ENCODE results near the gene CLDN15.
"Not testable (repeated sequence)": the region's sequence is repeated elsewhere in the genome, so short reads cannot be mapped to it uniquely, and the experiment has no call there.

The CLDN15 gene

DNA sequence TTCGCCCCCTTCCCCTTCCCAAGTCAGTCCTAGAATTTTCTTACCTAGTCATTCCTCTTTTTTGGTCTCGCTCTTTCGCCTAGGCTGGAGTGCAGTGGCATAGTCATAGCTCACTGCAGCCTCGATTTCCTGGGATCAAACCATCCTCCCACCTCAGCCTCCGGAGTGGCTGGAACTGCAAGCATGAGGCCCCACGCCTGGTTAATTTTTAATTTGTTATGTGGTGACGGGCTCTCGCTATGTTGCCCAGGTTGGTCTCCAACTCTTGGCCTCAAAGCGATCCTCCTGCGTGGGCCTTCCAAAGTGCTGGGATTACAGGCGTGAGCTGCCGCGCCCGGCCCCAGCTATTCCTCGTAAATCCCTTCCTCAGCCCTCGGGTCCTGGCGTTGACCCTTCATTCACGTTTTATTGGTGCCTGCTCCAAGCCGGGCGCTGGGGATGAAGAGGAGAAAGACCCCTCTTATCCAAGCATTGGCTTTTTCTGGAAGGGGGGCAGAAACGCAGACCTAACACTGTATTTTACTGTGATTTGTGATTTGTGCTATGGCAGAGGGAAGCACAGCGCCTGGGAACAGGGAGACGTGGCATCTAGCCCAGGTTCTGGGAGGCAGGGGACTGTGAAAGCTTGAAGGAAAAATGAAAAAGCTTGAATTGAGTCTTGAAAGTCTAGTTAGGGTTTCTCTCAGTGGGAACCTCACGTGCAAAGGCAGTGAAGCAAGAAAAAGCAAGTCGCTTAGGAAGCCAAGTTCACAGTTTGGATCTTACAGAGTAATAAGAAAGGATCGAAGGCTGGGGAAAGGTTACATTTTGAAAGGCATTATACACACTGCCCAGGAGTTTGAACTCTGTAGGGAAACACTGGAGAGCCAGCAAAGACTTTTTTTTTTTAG, 19.1 kb downstream of the CLDN15 start:
- no peak for DNase-seq

DNA sequence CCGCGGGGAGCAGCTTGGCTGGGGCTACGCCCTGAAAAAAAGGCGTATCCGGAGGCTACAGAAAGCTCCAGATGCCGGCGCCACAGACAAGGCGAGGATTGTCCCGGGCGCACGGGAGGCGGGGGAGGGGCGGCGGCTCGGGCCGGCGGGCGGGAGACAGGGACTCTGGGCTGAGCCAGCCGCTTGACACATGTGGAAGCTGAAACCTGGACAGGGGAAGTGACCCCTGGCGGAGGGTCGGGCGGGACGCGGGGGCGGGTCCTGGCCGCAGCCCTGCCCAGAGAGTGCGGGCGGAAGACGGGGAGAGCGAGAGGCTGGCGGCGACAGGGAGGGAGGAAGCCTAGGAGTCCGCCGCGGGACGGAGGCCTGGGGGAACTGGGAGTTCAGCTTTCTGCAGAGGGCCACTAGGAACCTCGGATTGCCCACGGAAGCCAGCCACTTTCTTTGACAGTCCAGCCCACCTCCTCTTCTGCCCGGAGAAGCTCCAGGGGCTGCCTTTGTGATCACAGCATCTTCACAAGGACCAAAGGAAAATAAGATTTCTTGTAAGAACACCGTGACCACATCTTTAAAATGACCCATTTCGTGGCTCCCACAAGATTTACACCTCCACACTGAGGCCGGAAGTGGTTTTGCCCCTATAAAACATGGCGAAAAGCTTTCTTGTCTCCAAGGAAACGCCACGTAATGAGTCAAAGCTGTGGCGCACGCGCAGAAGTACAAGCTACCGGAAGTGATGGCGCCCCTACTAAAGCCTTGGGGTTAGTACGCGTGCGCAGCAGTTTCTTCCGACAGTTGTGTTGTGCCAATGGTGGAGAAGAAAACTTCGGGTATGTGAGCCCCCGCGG, 20.0 kb downstream of the CLDN15 start, which contains the start of the genes PLOD3 and ZNHIT1:
PLOD3 (minus strand) TSS at position 194 of the 848 bp plus-strand sequence. CDS start 307 bp downstream, outside the sequence.
ZNHIT1 (plus strand) TSS at position 778 of the 848 bp plus-strand sequence; CDS start at position 809, 31 bp downstream.
- peak; percentile 98 for DNase-seq

DNA sequence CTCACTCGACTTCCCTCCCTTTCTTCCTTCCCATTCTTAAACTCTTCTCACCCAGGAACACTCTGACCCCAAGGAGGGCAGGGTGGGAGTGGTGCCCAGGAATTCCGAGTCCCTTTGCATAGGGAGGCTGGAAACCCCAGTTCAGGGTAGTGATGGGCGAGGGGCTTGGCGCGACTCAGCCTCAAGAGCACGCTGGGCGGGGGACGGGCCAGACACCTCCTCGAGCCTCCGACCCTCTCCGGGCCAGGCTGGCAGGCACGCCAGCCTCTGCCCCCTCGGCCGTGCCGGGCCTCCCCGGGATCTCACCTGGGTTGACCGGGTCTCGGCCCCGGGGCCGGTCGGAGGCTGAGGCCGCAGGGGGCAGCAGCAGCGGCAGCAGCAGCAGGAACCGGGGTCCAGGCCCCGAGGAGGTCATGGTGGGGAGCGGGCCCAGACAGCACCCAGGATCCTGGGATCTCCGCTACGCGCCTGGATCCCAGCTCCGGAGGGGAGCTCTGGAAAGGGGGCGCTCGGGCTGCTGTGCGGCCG, 20.7 kb downstream of the CLDN15 start:
- no peak for DNase-seq

DNA sequence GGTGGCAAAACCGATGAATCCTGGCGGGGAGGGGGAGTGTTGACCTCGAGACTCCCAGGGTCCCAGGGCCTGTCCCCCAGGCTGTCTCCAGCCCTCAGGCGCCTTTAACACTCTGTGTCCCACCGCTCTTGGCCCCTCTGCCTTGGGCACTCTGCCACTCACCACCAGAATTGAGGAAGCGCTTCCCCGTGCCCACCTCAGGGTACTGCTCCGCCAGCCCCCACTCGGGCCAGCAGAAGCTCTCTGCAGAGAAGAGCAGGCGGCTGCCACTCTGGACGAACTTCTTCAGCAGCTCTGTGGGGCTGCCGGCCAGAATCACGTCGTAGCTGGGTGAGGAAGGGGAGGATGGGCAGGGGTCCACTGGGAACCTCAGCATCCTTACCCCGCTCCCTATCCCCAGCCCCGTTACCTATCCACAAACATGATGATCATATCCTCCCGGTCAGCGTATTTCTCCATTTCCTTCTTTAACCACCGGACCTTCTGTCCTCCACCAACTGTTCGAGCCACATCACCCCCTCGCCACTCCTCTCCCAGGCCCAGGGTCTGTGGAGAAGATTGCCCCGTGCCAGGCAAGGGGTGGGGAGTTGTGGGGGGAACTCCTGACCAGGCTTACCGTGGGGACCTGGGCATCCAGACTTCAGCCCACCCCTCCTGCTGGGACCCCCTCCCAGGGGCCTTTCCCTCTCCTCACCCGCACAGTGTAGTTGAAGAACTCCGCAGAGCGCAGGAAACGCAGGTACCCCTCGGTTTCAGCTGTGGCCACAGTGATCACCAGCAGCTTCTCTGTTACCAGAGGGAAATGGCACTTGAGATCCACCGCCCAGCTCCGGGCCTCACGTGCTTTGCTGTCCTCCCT, 21.4 kb downstream of the CLDN15 start:
- DNase-seq, result no peak

DNA sequence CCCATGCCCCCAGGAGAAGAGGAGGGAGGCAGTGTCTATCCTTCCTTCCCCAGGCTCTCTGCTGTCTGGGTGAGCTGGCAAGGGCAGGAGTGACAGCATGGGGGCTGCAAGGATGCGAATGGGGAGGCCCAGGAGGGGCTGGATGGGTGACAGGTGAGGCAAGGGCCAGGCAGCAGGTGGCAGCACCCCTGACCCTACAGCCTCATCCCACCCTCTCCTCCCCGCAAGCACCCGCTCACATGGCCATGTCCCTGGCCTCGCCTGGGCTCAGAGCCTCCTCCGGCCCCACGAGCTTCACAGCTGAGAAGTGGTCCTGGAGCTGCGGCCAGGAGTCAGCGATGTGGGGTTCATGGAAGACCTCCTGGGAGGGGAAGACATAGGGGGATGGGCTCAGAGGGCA, 25.6 kb downstream of the CLDN15 start:
- DNase-seq, result peak; percentile 41

DNA sequence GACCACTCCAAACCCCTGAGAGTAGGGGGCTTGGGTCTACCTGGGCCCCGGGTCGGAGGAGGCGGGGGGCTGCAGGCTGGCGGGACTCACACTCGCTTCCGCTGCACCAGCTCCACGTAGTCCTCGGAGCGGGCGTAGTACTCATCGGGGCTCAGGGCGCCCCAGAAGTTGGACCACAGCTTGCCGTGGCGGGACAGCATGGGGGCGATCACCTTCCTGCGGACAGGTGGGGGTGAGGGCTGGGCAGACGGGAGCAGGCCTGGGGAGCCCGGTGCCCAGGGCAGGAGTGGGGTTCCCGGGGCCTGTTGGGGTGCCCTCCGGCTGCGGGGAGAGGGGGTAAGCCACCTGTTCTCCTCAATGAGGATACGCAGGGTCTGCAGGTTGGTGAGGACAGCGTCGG, 26.1 kb downstream of the CLDN15 start:
- DNase-seq, result no peak

DNA sequence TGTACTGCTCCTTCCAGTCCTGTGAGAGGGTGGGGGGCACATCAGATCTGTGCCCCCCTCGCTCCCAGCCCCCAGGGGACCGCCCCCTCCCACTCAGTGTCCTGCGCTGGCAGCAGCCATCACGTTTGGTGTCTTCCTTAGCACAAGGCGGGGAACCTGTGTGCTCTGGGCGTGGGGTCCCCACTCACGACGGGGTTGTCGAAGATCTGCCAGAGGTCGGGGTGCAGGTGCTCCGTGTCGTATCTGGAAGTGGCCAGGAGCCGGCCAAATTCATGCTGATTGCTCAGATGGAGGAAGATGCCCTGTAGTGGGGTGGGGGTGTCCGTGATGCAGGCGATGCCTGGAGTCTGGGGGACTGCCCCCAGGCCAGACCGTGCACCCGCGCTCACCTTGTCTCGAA, 27.5 kb downstream of the CLDN15 start:
- DNase-seq, result no peak

DNA sequence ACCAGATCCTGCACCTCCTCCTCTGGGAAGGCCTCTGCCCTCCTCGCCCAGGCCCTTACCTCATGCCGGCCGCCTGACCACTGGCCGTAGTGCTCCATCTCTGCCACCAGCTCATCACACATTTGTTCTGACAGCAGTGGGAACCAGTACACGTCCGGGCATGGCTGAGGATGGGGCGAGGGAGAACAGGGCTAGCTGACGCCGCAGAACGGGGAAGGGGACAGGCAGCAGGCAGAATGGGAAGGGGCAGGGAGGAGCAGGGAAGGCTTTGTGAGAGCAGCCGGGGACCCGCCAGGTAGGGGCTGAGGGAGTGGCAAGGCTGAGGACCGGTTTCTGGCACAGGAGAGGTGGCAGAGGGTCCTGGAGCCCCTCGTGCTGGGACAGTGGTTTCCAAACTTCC, 28.8 kb downstream of the CLDN15 start:
- DNase-seq, result no peak

DNA sequence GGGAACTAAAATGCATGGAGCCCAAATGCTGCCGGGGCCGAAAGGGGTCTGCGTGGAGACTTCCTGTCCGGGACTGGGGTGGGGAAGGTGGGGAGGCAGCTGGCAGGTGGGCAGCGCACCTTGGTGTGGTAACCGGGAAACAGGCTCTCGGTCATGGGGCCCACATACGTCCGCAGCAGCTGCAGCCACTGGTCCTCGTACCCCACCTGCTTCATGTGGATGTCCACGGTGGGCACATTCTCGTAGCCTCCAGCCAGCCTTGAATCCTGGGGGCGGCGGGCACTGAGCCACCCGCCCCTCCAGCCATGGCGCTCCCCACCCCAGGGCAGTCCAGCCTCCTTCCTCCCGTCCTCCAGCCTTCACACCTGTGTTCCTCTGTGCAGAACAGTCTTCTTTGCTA, 30.1 kb downstream of the CLDN15 start:
- DNase-seq, result no peak

DNA sequence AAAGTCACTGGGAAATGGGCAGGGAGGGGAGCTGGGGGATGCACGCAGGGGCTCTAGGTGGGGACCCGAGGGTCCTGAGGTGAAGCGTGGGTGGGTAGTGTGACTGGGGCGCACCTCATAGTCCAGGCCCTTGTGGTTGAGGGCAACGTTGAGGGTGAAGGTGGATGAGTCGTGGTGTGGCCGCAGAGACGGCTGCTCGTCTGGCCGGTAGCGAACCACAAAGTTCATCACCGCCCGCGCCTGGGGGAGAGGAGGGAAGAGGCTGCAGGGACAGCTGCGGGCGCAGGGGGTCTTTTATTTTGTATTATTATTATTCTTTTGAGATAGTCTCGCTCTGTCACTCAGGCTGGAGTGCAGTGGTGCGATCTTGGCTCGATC, 30.9 kb downstream of the CLDN15 start:
- DNase-seq, result no peak

DNA sequence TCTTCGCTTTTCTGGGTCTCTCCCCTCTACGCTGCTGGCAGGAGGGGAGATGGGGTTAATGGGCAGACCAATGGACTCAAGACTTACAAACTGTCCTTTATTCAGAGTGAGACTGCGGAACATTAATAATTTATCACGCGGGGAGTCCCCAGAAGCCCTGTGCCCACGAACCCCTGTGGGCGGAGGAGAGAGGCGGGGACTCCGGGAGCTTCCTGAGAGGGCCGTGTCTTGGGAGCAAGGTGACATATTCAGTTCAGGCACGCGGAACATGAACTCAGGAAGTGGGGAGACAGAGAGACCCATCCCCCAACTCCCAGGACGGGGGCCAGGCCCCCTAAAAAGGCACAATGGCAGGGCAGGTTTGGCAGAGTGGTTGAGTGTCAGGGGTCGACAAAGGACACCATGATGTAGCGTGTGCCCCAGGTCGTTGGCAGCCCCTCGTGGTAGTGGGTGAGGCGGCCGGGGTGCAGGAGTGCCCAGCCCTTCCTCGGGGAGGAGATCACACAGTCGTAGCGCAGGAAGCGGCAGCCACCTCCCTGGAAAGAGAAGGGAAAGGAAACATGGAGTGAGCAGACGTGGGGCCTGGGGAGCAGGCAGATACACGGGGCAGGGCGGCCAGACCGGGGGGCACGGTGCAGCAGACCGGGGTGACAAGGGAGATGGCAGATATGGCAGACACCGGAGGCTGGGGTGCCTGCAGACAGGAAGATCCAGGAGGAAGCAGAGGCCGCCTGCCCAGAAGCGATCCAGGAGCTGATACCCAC, 31.5 kb downstream of the CLDN15 start:
- no peak for DNase-seq

DNA sequence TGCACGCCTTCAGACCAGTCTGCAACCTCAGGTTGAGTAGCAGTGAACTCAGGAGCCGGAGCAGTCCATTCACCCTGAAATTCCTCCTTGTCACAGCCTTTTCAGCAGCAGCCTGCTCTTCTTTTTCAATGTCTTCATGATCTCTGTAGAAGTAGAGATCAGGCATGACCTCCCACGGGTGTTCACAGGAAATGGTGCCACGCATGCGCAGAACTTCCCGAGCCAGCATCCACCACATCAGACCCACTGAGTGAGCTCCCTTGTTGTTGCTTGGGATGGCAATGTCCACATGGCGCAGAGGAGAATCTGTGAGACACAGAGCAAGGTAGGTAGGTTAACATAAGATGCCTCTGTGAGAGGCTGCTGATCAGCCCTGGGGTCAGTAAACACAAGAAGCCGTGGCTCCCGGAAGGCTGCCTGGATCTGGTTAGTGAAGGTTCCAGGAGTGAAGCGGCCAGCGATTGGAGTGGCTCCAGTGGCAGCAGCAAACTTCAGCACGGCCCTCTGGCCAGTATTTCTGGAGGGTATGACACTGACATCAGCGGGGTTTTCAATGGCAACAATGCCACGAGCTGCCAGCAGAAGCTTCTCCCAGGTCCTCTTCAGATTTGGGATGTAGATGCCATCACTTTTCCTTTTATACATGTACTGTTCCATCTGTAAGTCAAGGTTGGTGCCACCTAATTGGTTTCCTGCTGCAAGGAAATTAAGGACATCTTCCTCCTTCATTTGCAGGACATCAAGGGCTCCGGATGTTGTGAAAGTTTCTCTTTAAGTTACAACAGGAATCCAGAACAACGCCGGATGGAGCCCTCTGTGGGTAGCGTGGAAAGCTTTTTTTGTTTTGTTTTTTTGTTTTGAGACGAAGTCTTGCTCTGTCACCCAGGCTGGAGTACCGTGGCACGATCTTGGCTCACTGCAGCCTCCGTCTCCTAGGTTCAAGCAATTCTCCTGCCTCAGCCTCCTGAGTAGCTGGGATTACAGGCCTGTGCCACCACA, 33.6 kb downstream of the CLDN15 start:
- DNase-seq, result peak; percentile 58

DNA sequence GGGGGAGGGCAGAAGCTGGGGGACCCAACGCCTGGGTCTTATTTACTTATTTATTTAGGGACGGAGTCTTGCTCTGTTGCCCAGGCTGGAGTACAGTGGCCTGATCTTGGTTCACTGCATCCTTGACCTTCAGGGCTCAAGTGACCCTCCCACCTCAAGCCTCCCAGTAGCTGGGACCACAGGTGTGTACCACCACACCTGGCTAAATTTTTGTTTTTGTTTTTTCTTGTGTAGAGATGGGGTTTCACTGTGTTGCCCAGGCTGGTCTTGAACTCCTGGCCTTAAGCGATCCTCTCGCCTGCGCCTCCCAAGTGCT, 35.0 kb downstream of the CLDN15 start:
- DNase-seq, result no peak

DNA sequence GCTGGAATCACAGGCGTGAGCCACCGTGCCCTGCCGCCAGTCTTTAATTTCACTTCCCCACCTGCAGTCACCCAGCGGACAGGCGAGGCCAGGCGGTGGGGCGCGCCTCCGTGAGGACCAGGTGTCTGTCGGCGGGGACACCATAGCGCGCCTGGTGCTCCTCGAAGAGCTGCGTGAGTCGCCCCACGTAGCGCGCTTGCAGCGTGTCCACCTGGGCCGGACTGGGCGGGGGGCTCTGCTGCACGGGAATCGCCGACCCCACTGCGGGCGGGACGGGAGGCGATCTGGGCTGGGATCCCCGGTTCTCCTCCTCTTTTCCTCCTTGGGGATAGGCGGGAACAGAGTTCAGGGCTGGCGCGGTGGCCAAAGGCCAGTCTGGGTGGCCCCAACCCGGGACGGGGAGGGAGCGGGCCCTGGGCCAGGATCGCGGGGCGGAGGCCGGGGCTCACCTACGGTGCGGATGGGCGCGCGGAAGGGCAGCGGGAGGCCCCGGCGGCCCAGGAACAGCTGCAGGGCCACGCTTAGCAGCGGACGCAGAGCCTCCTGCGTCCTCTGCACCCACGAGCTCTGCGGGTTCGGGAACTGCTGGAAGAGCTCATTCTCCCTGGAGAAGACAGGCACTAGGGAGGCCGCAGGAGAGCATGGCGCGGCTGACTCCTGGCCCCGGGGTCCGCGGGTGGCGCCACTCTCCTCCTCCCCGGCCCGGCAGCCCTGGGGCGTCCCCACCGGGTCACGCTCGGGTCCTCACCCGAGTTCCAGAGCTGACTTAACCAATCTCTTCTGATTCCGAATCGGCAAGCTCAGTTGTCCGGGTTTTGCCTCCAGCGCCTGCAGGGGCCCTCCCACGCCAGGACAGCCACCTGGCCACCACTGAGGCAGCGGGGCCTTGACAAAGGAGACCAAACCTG, 35.7 kb downstream of the CLDN15 start:
- DNase-seq, result peak; percentile 53

DNA sequence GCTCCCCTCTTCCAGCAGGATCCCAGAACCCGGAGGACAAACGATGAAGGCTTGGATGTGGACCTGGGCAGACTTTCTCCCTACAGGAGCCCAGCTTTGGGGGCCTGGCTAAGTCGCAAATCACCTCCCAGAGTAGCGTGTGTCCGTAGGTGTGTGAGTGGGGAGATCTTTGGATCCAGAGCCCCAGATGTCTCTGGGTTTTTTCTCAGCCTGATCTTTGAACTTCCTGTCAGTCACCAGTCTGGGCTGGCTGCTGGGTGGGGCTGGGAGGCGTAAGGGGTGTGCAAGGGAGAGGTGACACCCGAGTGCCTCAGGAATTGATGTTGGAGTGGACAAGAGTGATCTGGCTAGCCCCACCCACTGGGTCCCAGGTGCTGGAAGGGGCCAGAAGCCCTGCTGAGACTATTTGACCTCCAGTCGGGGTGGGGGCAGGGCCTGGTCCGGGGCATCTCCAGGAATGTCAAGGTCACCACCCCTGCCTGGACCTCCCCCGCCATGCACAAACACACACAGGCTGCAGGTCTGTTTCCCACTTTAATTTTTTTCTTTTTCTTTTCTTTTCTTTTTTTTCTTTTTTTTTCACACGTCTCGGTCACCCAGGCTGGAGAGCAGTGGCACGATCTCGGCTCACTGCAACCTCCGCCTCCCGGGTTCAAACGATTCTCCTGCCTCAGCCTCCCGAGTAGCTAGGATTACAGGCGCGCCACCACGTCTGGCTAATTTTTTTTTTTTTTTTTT, 36.6 kb downstream of the CLDN15 start, which contains the start of gene MOGAT3:
MOGAT3 (minus strand) TSS at position 175 of the 738 bp plus-strand sequence. CDS start 182 bp downstream, outside the sequence.
- peak; percentile 66 for DNase-seq

DNA sequence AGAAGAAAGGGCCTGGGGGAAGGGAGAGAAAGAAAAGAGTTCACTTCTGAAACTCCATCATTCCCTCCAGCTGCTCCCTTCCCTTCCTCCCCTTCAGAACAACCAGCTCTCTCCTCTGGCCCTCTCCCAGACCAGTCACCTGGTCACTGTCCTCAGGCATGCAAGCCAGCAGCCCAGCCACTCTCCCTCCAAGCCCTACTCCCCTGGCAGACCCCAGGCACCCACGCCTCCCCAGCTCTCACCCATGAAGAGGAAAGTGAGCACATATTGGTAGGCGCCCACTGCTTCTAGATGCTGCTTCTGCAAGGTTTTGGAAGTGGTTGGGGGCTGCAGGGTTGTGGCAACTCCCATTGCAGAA, 37.1 kb downstream of the CLDN15 start:
- DNase-seq, result peak; percentile 56

DNA sequence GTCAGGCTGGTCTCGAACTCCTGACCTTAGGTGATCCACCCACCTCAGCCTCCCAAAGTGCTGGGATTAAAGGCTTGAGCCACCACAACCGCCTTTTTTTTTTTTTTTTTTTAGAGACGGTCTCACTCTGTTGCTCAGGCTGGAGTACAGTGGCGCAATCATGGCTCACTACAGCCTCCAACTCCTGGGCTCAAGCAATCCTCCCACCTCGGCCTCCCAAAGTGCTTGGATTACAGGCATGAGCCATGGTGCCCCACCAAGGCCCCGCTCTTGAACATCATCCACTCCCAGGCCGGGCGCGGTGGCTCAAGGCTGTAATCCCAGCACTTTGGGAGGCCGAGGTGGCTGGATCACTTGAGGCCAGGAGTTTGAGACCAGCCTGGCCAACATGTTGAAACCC, 38.1 kb downstream of the CLDN15 start:
- DNase-seq, result not testable (repeated sequence)

DNA sequence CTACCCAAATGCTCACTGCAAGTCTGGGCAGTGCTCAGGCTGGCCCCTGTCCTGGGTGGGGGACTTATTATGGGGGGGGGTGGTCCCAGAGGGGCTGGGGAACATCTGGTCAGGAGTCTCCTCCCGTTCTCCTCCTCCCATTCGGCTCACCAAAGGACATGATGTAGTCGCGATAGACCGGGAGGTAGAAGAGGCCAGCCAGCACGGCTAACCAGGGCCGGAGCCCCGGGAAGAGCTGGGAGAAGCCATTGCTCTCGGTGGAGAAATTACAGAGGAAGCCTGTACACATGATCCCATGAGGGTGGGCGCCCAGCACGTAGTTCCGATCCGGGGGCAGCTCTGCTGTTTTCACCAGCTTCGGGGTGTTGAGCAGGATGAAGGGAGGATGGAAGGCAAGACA, 39.1 kb downstream of the CLDN15 start:
- DNase-seq, result peak; percentile 35

DNA sequence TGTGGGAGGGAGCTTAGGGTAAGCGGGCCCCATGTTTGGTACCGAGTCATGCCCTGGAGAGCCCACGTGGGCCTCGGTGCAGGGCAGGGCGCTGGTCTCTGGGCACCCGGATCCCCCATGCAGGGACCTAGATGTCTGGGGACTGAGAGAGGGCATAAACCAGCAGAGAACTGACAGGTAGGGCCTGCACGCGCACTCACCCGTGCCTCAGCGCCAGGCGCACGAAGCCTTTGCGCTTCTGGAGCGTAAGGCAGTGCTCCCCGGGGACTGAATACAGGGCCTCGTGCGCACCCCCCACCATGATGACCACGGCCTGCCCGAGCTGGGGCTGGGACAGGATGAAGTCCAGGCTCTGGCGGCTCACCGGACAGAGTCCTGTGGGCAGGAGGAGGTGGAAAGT, 39.6 kb downstream of the CLDN15 start:
- peak; percentile 46 for DNase-seq

All from islet precursor cell (in vitro differentiated cells).